ENCODE measurements around the gene OGFOD2. TPM values are rescaled to one million over a fixed set of nuclear protein-coding genes. Genes with fewer than 3 reads are reported as not detected.
"Not testable (repeated sequence)": the region's sequence is repeated elsewhere in the genome, so short reads cannot be mapped to it uniquely, and the experiment has no call there.

OGFOD2 gene
- total RNA-seq, 1 donor from 2014 or later: 4.2 TPM

- Histone ChIP-seq H3K4me1 (ENCODE audit: control insufficient read depth in 3 of 3, insufficient read depth in 3 of 3, low read length in 3 of 3) (no peaks in the 10 kb centered on the region), H3K36me3 (ENCODE audit: control insufficient read depth in 3 of 3, insufficient read depth in 3 of 3, low read length in 3 of 3) (peaks cover 24 to 34% (median 26%) of the 10 kb centered on the region in 3 donors), H3K4me3 (ENCODE audit: low read length in 3 of 3) (no peak overlapping the region), H3K9me3 (ENCODE audit: control insufficient read depth in 3 of 3, low read length in 3 of 3) (no peaks in the 10 kb centered on the region), H3K27ac (ENCODE audit: low read depth, low read length) (no peak overlapping the region), H3K9ac (ENCODE audit: low read depth in 1 of 3, low read length in 3 of 3) (no peak overlapping the region), H3K27me3 (ENCODE audit: control insufficient read depth in 3 of 3, insufficient read depth in 3 of 3, low read length in 3 of 3) (no peaks in the 10 kb centered on the region)
These were observed 31.9 kb downstream of the OGFOD2 start for GRCh38 chr12:123006977-123007376.

GRCh38 chr12:123010110-123010509 is 35.1 kb downstream of the OGFOD2 start:
- no peaks in the 10 kb centered on the region for H3K4me1 ChIP-seq (ENCODE audit: control insufficient read depth in 3 of 3, insufficient read depth in 3 of 3, low read length in 3 of 3)
- peaks cover 17 to 31% (median 24%) of the 10 kb centered on the region in 3 donors for H3K36me3 ChIP-seq (ENCODE audit: control insufficient read depth in 3 of 3, insufficient read depth in 3 of 3, low read length in 3 of 3)

GRCh38 chr12:123010681-123011080 is 35.6 kb downstream of the OGFOD2 start:
- H3K36me3 ChIP-seq (ENCODE audit: control insufficient read depth in 3 of 3, insufficient read depth in 3 of 3, low read length in 3 of 3): peaks cover 14 to 29% (median 21%) of the 10 kb centered on the region in 3 donors
- H3K9ac ChIP-seq (ENCODE audit: low read depth in 1 of 3, low read length in 3 of 3): no peak overlapping the region
- no peaks in the 10 kb centered on the region for H3K4me1 ChIP-seq (ENCODE audit: control insufficient read depth in 3 of 3, insufficient read depth in 3 of 3, low read length in 3 of 3)
- no peak overlapping the region for H3K4me3 ChIP-seq (ENCODE audit: low read length in 3 of 3)
- H3K27me3 ChIP-seq (ENCODE audit: control insufficient read depth in 3 of 3, insufficient read depth in 3 of 3, low read length in 3 of 3): no peaks in the 10 kb centered on the region
- no peak overlapping the region for H3K27ac ChIP-seq (ENCODE audit: low read depth, low read length)
- no peaks in the 10 kb centered on the region for H3K9me3 ChIP-seq (ENCODE audit: control insufficient read depth in 3 of 3, low read length in 3 of 3)

More at GRCh38 chr12:123010110-123010509, 35.1 kb downstream of the OGFOD2 start:
- no peaks in the 10 kb centered on the region for H3K27me3 ChIP-seq (ENCODE audit: control insufficient read depth in 3 of 3, insufficient read depth in 3 of 3, low read length in 3 of 3)
- H3K4me3 ChIP-seq (ENCODE audit: low read length in 3 of 3): no peak overlapping the region
- H3K9ac ChIP-seq (ENCODE audit: low read depth in 1 of 3, low read length in 3 of 3): no peak overlapping the region
- H3K9me3 ChIP-seq (ENCODE audit: control insufficient read depth in 3 of 3, low read length in 3 of 3): no peaks in the 10 kb centered on the region
- H3K27ac ChIP-seq (ENCODE audit: low read depth, low read length): no peak overlapping the region

GRCh38 chr12:123011701-123012100 is 36.7 kb downstream of the OGFOD2 start:
- Histone ChIP-seq H3K9me3 (ENCODE audit: control insufficient read depth in 3 of 3, low read length in 3 of 3) (no peaks in the 10 kb centered on the region), H3K36me3 (ENCODE audit: control insufficient read depth in 3 of 3, insufficient read depth in 3 of 3, low read length in 3 of 3) (peaks cover 14 to 29% (median 21%) of the 10 kb centered on the region in 3 donors), H3K4me3 (ENCODE audit: low read length in 3 of 3) (no peak overlapping the region), H3K4me1 (ENCODE audit: control insufficient read depth in 3 of 3, insufficient read depth in 3 of 3, low read length in 3 of 3) (no peaks in the 10 kb centered on the region), H3K27ac (ENCODE audit: low read depth, low read length) (no peak overlapping the region), H3K27me3 (ENCODE audit: control insufficient read depth in 3 of 3, insufficient read depth in 3 of 3, low read length in 3 of 3) (no peaks in the 10 kb centered on the region), H3K9ac (ENCODE audit: low read depth in 1 of 3, low read length in 3 of 3) (no peak overlapping the region)

- H3K27ac ChIP-seq (ENCODE audit: low read depth, low read length): no peak overlapping the region
- no peak overlapping the region for H3K9ac ChIP-seq (ENCODE audit: low read depth in 1 of 3, low read length in 3 of 3)
- H3K36me3 ChIP-seq (ENCODE audit: control insufficient read depth in 3 of 3, insufficient read depth in 3 of 3, low read length in 3 of 3): peaks cover 13 to 22% (median 16%) of the 10 kb centered on the region in 3 donors
- no peaks in the 10 kb centered on the region for H3K9me3 ChIP-seq (ENCODE audit: control insufficient read depth in 3 of 3, low read length in 3 of 3)
- H3K27me3 ChIP-seq (ENCODE audit: control insufficient read depth in 3 of 3, insufficient read depth in 3 of 3, low read length in 3 of 3): no peaks in the 10 kb centered on the region
- H3K4me3 ChIP-seq (ENCODE audit: low read length in 3 of 3): no peak overlapping the region
- no peaks in the 10 kb centered on the region for H3K4me1 ChIP-seq (ENCODE audit: control insufficient read depth in 3 of 3, insufficient read depth in 3 of 3, low read length in 3 of 3)
These were observed 38.4 kb downstream of the OGFOD2 start for GRCh38 chr12:123013185-123014095.

GRCh38 chr12:123014473-123014872 is 39.4 kb downstream of the OGFOD2 start:
- H3K4me1 ChIP-seq (ENCODE audit: control insufficient read depth in 3 of 3, insufficient read depth in 3 of 3, low read length in 3 of 3); H3K9ac ChIP-seq (ENCODE audit: low read depth in 1 of 3, low read length in 3 of 3); H3K27ac ChIP-seq (ENCODE audit: low read depth, low read length); H3K9me3 ChIP-seq (ENCODE audit: control insufficient read depth in 3 of 3, low read length in 3 of 3); H3K27me3 ChIP-seq (ENCODE audit: control insufficient read depth in 3 of 3, insufficient read depth in 3 of 3, low read length in 3 of 3); H3K4me3 ChIP-seq (ENCODE audit: low read length in 3 of 3): not testable (repeated sequence)
- peaks cover 3 to 18% (median 6%) of the 10 kb centered on the region in 3 donors for H3K36me3 ChIP-seq (ENCODE audit: control insufficient read depth in 3 of 3, insufficient read depth in 3 of 3, low read length in 3 of 3)

- no peak overlapping the region for H3K27ac ChIP-seq (ENCODE audit: low read depth, low read length)
- H3K9me3 ChIP-seq (ENCODE audit: control insufficient read depth in 3 of 3, low read length in 3 of 3): no peaks in the 10 kb centered on the region
- H3K4me3 ChIP-seq (ENCODE audit: low read length in 3 of 3): no peak overlapping the region
- H3K27me3 ChIP-seq (ENCODE audit: control insufficient read depth in 3 of 3, insufficient read depth in 3 of 3, low read length in 3 of 3): no peaks in the 10 kb centered on the region
- peaks cover 0 to 4% (median 3%) of the 10 kb centered on the region in 3 donors for H3K36me3 ChIP-seq (ENCODE audit: control insufficient read depth in 3 of 3, insufficient read depth in 3 of 3, low read length in 3 of 3)
- H3K4me1 ChIP-seq (ENCODE audit: control insufficient read depth in 3 of 3, insufficient read depth in 3 of 3, low read length in 3 of 3): no peaks in the 10 kb centered on the region
- no peak overlapping the region for H3K9ac ChIP-seq (ENCODE audit: low read depth in 1 of 3, low read length in 3 of 3)
These were observed 42.7 kb downstream of the OGFOD2 start for GRCh38 chr12:123017753-123018152.

- Histone ChIP-seq H3K4me3 (ENCODE audit: low read length in 3 of 3) (no peak overlapping the region), H3K27me3 (ENCODE audit: control insufficient read depth in 3 of 3, insufficient read depth in 3 of 3, low read length in 3 of 3) (no peaks in the 10 kb centered on the region), H3K36me3 (ENCODE audit: control insufficient read depth in 3 of 3, insufficient read depth in 3 of 3, low read length in 3 of 3) (no peaks in the 10 kb centered on the region), H3K4me1 (ENCODE audit: control insufficient read depth in 3 of 3, insufficient read depth in 3 of 3, low read length in 3 of 3) (no peaks in the 10 kb centered on the region), H3K9me3 (ENCODE audit: control insufficient read depth in 3 of 3, low read length in 3 of 3) (no peaks in the 10 kb centered on the region), H3K27ac (ENCODE audit: low read depth, low read length) (no peak overlapping the region), H3K9ac (ENCODE audit: low read depth in 1 of 3, low read length in 3 of 3) (no peak overlapping the region)
These were observed 44.7 kb downstream of the OGFOD2 start for GRCh38 chr12:123019841-123020138.

GRCh38 chr12:123021688-123022604 is 46.9 kb downstream of the OGFOD2 start:
- Histone ChIP-seq H3K4me1 (ENCODE audit: control insufficient read depth in 3 of 3, insufficient read depth in 3 of 3, low read length in 3 of 3) (no peaks in the 10 kb centered on the region), H3K36me3 (ENCODE audit: control insufficient read depth in 3 of 3, insufficient read depth in 3 of 3, low read length in 3 of 3) (peaks cover 0 to 3% (median 0%) of the 10 kb centered on the region in 3 donors), H3K9ac (ENCODE audit: low read depth in 1 of 3, low read length in 3 of 3) (no peak overlapping the region), H3K27me3 (ENCODE audit: control insufficient read depth in 3 of 3, insufficient read depth in 3 of 3, low read length in 3 of 3) (no peaks in the 10 kb centered on the region), H3K9me3 (ENCODE audit: control insufficient read depth in 3 of 3, low read length in 3 of 3) (no peaks in the 10 kb centered on the region), H3K27ac (ENCODE audit: low read depth, low read length) (no peak overlapping the region), H3K4me3 (ENCODE audit: low read length in 3 of 3) (no peak overlapping the region)

- Histone ChIP-seq H3K4me1 (ENCODE audit: control insufficient read depth in 3 of 3, insufficient read depth in 3 of 3, low read length in 3 of 3) (peaks cover 0 to 3% (median 0%) of the 10 kb centered on the region in 3 donors), H3K9me3 (ENCODE audit: control insufficient read depth in 3 of 3, low read length in 3 of 3) (no peaks in the 10 kb centered on the region), H3K27ac (ENCODE audit: low read depth, low read length) (no peak overlapping the region), H3K36me3 (ENCODE audit: control insufficient read depth in 3 of 3, insufficient read depth in 3 of 3, low read length in 3 of 3) (peaks cover 0 to 6% (median 4%) of the 10 kb centered on the region in 3 donors), H3K27me3 (ENCODE audit: control insufficient read depth in 3 of 3, insufficient read depth in 3 of 3, low read length in 3 of 3) (no peaks in the 10 kb centered on the region), H3K4me3 (ENCODE audit: low read length in 3 of 3) (no peak overlapping the region), H3K9ac (ENCODE audit: low read depth in 1 of 3, low read length in 3 of 3) (no peak overlapping the region)
These were observed 47.8 kb downstream of the OGFOD2 start for GRCh38 chr12:123022846-123023245.
